GM19324 (cell line): Measurements from ENCODE around the gene SPESP1.

Experiments used
- ATAC-seq: cut with Tn5 transposase; IDR thresholded peaks from one replicate; pipeline ENCODE4 v1.9.1; 2021; ENCODE audit warnings: mild to moderate bottlenecking, moderate library complexity; ENCODE audit not compliant: unreplicated experiment, low FRiP score

Gene SPESP1

DNA sequence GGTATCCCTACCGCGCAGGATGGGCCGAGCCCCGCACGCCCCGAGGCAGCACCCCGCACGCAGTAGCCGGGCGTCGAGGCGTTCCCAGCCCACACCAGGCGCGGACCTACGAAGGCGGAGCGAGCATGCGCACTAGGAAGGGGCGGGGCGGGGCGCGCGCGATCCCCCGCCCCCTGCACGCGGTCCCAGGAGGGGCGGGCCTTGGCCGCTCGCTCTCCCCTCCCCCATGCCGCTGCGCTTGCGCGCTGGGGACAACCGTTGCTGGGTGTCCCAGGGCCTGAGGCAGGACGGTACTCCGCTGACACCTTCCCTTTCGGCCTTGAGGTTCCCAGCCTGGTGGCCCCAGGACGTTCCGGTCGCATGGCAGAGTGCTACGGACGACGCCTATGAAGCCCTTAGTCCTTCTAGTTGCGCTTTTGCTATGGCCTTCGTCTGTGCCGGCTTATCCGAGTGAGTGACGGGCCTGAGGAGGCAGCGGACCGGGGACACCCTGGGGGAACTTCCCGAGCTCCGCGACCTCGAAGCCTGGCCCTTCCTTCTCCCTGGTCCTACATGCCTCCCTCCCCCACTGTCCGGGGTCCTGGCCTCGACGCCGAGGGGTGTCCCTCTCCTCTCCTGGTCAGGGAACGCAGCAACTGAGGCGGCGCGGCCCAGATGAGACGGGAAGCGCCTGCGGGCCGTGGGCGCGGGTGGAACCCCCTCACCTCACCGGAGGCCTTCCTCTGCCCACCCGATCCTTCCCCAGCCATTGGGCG, at the start of gene SPESP1:
TSS of gene SPESP1 (plus strand) at position 258 of the 755 bp plus-strand sequence. CDS start at position 387, 129 bp downstream.
- no peak for ATAC-seq

DNA sequence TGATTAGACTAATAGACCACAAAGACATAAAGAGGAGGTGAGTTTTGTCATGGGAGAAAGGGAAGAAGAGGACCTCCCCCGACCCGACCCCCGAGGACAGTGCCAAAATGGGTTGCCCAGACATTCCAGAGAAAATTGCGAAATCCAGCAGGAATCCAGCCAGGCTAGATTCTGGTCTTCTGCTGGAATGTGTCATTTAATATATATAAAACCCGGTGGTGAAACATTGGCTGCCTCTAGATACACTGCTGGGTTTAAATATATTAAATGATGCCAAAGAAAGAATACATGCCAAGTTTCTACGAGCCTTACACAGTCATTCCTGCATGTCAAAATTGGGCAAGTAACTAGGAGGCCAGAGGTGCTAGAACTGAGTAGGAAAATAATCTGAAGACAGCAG, 45.3 kb upstream of the SPESP1 start:
- no peak for ATAC-seq

DNA sequence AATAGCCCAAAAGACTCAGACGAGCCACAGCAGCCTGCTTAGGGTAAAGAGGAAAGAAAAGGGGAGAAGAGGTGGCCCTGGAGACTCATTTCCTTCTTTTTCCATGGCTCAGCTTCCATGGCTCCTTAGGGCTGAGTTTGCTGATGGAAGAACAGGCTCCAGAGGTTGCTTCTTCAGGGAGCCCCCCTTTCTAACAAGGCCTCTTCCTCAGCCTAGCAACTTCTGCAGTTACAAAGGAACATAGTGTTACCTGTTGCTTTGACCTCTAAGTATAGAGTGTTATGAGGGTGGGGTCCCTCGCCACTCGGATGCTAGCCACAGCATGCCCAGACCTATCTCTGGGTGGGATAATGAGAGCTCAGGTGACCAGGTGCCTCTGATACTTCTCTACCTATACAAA, 43.2 kb upstream of the SPESP1 start:
- no peak for ATAC-seq

DNA sequence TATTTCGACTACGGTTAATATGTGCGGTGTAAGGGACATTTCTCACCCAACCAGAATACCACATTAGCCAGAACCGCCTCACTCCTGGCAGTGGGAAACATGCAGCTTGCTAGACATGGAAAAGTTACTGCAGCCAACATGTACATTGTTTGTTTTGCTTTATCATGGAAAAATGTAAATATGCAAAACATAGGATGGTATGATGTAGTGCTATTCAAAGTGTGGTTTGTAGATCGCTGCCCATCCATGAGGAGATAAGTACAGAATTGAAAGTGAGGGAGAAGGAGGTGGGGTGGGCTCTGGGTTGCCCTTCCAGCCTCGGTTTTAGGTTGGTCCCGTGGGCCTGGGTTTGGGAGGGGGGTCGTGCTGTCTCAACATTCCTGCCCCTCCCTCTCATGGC, 42.5 kb upstream of the SPESP1 start:
- ATAC-seq = no peak

DNA sequence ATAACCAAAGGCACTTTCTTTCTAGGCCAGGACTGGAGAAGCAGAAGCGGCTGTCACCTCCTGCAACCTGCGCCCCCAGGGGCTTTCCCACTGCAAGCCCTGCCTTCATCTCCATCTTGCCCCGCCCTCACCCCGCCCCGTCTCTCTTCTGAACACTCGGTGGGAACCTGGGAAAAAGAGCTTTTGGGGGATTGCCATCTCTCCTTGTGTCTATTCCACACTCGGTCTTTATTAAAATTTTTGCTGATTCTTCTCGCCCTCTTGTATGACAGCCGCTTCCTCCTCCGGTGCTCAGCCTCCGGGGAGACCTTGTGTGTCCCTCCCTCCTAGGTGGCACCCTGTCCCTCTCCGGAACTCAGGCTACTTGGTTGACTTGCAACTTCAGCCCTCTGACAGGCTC, 41.9 kb upstream of the SPESP1 start:
- ATAC-seq = no peak

DNA sequence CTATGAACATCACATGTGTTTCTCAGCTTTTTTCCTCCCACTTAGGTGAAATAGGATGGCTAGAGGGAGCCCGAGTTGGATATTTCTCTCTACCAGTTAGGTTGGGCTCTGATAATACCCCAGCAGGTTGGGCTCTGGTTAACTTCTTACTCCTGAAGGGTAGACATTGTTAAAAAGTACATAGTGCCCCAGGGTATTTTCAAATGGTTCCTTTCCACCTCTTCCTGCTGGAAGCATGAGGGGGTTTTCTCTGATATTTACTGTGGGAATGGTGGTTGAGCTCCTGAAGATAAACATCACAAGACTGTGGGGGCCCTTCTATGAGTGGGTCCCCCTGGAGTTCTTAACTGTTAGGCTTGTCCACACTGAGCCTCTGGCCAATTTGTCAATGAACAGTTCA, 36.1 kb upstream of the SPESP1 start:
- no peak for ATAC-seq

DNA sequence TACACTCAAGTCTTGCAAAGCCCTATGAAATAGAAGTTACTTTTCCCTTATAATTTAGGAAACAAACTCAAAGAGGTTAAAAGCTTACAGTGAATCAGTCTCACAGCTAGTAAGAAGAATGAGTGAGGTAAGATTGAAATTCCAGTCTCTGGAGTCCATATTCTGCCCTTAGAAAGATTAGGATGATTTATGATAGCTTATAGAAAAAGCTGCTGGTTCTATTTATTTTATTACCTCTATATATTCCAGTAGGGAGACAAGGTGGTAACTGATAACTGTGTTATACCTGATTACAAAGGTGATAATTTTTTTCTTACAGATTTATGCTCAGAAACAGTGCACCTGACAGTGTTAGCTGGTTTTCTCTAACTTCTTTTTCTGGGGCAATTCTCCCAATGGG, 34.1 kb upstream of the SPESP1 start:
- ATAC-seq = no peak

DNA sequence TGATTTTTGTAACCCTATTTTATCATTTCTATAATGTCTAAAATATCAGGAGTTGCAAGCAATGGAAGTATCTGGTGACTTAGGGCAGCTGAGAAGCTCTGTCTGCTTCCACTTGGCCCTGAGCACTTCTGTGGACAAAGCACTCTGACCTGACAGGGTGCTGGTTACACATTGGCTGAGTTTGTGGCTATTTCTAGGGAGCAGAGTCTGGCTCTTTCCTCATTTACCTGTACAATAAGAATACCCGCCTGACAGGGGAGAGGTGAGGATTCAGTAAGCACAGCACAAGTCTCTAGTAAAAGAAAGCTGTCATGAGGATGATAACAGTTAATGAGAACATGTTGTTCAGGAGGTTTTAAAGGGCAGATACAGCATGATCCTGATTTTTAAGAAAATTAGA, 33.3 kb upstream of the SPESP1 start:
- ATAC-seq = no peak

DNA sequence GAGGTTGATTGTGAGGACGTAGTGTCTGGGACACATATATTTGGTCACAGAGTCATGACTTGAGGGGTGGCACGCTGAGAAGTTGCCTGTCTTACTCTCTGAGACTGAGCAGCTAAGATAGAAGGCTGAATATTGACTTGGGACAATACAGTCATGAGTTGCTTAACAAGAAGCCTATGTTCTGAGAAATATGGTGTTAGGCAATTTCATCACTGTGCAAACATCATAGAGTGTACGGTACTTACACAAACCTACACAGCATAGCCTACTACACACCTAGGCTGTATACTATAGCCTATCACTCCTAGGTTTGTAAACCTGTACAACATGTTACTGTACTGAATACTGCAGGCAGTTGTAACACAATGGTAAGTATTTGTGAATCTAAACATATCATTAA, 30.3 kb upstream of the SPESP1 start:
- ATAC-seq = no peak

DNA sequence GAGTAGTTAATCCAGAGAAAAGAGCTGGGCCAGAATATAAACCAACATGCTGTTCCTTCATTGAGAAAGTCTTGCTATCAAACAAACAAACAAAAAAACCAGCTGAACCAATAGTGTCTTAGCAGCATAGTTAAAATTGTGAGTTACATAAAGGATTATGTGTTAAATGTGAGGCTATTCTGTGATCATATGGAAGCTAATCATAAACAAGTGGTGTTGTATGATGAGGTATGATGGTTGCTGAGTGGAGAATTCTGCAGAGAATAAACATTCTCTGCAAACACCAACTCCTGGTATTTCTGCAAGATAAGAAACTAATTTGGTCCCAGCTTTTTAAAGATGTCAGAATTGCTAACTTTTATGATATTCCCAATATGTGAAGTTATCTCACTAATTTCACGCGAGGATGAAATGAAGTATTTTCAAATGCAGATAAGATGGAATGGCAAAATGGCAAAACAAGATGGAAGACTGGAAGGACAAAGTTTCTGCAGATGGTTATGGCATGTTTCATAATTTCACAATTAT, 22.9 kb upstream of the SPESP1 start:
- ATAC-seq = no peak

DNA sequence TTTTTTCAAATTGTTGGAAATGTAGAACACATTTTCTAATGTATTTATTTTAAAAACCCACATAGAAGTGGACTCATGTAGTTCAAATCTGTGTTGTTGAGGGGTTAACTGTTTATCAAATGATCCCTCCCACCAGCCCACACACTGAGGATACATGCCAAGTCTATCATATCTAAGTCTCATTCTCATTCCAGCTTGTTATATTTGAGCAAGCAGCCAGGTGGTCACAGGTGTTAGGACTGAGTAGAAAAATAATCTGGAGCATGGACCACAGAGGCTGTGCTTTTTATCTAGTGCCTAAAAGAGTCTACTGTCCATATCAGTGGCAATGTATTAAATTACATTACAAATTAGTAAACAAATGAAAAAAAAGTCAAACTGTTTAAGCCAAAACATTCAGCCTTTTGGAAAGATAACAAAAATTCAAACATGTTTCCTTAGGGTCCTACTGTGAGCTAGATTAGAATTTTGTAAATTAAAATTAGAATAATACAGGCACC, 20.7 kb upstream of the SPESP1 start:
- ATAC-seq = no peak

DNA sequence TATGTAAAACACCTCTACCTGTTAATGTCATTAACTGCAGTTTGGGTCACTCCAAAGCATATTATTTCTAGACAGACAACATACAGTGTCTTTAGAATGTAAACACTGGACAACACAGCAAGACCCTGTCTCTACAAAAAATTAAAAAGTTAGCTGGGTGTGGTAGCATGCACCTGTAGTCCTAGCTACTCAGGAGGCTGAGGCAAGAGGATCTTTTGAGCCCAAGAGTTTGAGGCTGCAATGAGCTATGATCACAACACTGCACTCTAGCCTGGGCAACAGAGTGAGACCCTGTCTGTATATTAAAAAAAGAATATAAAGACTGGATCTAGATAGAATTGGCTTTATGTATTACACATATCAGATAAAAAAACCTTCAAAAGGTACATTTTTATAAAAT, 20.0 kb upstream of the SPESP1 start:
- no peak for ATAC-seq

DNA sequence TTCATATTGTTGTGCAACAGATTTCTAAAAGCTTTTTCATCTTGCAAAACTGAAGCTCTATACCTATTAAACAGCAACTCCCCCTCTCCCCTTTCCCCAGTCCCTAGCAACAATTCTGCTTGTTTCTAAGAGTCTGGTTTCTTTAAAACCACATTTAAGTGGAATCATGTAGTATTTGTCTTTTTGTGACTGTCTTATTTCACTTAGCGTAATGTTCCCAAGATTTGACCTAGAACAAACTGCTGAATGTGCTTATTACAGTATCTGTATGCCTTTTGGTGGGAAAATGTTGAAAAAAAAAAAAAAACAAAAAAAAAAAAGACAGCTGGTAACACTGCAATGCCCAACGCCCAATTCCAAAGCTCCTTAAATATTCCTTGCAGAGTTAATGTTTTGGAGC, 19.5 kb upstream of the SPESP1 start:
- ATAC-seq = no peak

DNA sequence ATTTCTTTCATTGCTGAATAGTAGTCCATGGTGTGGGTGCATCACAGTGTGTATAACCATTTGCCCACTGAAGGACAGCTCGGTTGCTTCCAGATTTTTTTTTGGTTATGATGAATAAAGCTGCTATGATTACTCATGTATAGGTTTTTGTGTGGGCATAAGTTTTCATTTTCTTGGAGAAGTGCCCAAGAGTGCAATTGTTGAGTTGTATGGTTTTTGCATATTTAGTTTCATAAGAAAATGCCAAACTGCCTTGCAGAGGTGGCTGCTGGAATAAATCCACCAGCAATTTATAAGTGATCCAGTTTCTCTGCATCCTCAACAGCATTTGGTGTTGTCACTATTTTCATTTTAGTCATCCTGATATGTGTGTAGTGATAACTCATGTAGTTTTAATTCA, 8.4 kb upstream of the SPESP1 start:
- ATAC-seq = no peak

DNA sequence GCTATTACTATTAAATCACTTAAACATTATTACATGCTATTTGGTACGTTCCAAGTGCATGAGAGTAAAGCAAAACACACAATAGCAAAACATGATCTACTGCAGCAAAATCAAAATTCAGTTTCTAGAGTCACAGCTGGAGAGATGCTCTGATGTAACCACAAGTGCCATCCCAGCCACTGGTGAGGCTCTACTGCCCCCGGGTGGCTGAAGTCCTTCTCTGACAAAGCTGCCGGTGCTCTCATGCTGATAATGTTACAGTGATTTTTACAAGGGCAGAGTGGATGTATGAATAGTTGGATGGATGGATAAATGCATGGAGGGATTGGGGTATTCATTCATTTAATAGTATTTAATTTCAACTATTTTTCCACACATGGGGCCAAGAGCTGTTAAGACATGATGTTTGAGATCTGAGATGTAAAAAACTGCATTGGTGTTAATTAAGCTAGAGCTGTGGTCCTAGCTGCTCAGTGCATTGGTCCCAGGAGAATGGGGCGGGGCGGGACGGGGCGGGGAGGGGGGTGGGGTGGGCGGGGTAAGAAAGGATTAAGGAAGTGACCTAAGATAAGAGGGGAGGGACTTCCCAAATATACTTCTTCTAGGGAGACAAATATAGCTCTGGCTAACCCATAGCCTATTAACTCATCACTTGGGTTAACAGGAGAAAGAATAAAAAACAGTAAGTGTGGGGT, 5.3 kb upstream of the SPESP1 start:
- no peak for ATAC-seq

DNA sequence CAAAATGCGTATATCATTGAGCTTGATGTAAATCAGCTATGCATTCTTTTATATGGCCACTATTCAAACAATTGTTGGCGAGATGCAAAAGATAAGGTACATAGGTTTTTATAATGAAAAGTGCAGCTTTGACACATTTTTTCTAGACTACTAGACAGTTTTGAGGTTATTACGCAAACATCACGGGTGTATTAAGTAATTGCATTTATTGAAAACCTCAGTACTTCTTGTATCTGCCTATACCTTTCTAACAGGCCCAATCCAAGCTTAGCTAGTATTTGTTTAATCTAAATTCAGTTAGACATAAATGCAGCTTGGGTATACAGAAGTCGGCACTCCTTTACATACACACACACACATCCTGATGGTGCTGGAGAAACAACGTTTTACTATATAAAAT, 2.7 kb downstream of the SPESP1 start:
- ATAC-seq = no peak

DNA sequence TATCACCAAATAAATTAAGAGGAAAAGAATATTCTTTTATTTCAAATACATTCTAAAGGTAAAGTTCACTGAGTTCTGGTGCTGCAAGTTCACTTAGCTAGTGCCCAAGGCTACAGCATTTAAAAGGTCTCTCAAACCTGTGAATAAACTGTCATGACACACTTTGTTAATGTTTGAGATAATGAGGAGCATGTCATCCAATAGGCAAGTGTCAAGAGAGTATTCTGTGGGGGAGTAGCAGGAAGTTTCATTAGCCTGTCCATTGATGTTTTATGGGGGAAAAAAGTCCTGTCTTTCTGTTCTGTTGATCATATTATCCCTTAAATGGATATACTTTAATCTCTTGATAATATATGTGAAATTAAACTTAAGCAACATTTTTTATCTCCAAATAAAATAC, 4.0 kb downstream of the SPESP1 start:
- no peak for ATAC-seq

DNA sequence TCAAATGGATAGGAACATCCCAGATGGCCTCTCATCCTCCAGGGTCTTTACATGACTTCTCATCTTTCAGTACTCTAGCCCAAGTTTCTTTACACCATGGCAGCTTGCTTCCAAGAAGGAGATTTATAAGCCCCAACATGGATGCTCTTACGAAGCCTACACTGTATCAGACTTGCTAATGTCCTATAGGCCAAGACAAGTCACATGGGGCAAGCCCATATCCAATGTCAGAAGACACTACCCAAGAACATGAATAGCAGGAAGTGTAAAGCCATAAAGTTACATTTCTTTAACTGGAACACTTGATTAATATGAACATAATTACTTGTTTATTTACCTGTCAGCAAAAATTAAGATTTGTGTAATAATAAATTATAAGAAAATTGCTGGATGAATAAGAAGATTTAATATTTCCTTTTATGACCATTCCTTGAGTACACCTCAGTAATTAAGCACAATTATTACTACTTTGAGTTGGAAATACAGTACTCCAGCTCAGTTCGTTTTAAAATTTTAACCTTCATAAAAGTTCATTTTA, 5.1 kb downstream of the SPESP1 start:
- ATAC-seq = no peak

DNA sequence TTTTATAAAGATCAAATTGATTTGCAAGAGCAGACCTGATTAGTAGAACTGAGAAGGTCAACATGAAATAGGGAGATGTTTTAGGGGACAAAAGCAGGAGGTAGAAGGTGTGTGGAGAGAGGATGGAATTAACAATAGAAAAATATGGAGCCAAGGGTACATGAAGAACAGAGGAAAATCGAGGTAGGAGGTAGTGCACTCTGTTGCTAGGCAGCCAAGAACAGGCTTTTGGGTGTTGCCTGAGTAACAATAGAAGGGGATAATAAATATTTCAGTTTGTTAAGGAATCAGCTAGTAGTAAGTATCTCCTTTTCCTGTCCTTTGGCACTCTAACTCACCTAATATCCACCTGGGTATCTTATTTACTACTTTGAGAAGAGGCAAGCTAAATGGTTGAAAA, 9.2 kb downstream of the SPESP1 start:
- no peak for ATAC-seq

DNA sequence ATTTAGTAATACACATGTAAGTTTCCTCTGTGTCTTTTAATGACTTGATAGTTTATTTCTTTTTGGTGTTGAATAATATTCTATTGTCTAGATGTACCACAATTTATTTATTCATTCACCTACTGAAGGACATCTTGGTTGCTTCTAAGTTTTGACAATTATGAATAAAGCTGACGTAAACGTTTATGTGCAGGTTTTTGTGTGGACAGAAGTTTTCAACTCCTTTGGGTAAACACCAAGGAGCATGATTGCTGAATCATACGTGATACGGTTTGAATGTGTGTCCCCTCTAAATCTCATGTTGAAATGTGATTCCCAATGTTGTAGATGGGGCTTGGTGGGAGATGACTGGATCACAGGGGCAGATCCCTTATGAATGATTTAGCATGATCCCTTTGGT, 21.5 kb downstream of the SPESP1 start:
- no peak for ATAC-seq

DNA sequence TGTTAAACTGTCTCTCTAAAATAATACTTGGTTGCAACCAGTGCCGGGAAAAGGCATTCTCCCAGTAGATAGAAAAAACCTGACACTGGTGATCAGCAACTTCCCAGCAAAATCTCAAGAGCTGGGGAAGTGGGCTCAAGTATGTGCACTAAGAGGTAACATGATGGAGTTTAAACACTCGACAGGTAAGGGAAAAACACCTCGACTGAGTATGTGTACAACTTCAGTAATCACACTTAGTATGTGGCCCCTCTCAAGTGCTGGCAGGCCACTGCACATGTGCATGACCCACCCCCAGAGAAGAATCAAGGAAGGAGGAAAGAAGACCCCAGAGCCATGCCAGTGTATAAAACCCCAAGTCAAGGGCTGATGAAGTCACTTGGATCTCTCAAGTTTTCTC, 27.4 kb downstream of the SPESP1 start:
- no peak for ATAC-seq

DNA sequence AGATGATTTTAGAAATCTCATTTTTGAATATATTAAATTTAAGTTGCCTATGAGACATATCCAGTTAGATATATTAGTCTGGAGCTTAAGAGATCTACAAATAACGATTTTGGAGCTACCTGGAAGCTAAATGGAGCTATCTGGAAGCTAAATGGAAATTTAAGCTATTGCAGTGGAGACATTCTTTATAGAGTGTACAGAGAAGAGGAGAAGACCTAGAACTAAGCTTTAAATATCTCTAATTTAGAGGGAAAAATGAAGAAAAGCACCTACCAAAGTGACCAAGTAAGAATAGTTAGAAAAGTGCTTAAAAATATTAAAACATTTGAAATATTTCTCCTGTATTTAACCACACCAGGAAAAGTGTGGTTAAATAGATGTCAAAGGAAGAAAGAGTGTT, 28.3 kb downstream of the SPESP1 start:
- ATAC-seq = no peak
